NCI-H1694 treated with DMSO at 0.1 percent for 48 hours (cell line): ENCODE measurements around the gene DRAM2.
"Not testable (repeated sequence)": the region's sequence is repeated elsewhere in the genome, so short reads cannot be mapped to it uniquely, and the experiment has no call there.

Experiments used
- DNase-seq: peaks from one replicate; lab custom pipeline; 2025; lab: John Stamatoyannopoulos, UW

Gene DRAM2

DNA sequence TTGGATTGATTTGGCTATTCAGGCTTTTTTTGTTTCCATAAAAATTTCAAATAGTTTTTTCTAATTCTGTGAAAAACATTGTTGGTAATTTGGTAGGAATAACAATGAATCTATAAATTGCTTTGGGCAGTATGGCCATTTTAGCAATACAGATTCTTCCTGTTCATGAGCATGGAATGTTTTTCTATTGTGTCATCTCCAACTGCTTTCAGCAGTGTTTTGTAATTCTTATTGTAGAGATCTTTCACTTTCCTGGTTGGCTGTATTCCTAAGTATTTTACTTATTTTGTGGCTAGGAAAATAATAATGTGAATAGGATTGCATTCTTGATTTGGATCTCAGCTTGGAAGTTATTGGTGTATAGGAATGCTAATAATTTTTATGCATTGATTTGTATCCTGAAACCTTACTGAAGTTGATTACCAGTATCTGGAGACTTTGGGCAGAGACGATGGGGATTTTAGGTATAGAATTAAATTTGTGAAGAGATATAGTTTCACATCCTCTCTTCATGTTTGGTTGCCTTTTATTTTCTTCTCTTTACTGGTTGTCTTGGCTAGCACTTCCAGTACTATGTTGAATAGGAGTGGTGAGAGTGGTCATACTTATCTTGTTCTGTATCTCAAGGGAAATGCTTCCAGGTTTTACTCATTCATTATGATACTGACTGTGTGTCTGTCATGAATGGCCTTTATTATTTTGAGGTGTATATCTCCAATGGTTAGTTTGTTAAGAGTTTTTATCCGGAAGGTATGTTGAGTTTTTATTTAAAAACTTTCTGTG, 57.3 kb downstream of the DRAM2 start:
- no peak for DNase-seq

DNA sequence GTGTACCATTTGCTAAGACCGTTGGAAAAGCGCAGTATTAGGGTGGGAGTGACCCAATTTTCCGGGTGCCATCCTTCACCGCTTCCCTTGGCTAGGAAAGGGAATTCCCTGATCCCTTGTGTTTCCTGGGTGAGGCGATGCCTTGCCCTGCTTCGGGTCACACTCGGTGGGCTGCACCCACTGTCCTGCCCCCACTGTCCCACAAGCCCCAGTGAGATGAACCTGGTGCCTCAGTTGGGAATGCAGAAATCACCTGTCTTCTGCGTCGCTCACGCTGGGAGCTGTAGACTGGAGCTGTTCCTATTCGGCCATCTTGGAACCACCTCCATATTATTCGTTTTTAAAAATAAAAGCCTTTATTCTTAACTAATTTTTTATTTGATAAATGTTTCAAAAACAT, 60.6 kb downstream of the DRAM2 start:
- DNase-seq, result not testable (repeated sequence)

- not testable (repeated sequence) for DNase-seq
Measured at GRCh38 chr1:111077312-111077711, 62.6 kb downstream of the DRAM2 start.
